H9 (cell line): ENCODE results near the gene NOS3. TPM values are rescaled to one million over a fixed set of nuclear protein-coding genes. Genes with fewer than 3 reads are reported as not detected.

Source experiments
- DNase-seq: peaks from one replicate; pipeline ENCODE4 v3.0.0-alpha.2; 2017
- H2AFZ ChIP-seq: one replicate; pipeline ENCODE4 v1.6.1; 2013; ENCODE audit warnings: mild to moderate bottlenecking, low read length, control low read depth, moderate library complexity
- H2AK5ac ChIP-seq: 2 replicates; pipeline ENCODE4 v1.6.1; 2013; ENCODE audit warnings: low read length, control low read depth, mixed read lengths; ENCODE audit not compliant: insufficient read length
- H2BK120ac ChIP-seq: one replicate; pipeline ENCODE4 v1.6.1; 2013; ENCODE audit warnings: low read depth, mild to moderate bottlenecking, low read length, control low read depth, inconsistent platforms; ENCODE audit not compliant: poor library complexity, severe bottlenecking
- H2BK12ac ChIP-seq: 2 replicates; pipeline ENCODE4 v1.6.1; 2013; ENCODE audit warnings: low read length, control low read depth, mixed read lengths, low read depth; ENCODE audit not compliant: insufficient read length
- H2BK15ac ChIP-seq: 2 replicates; pipeline ENCODE4 v1.6.1; 2013; ENCODE audit warnings: low read depth, low read length, control low read depth
- H2BK20ac ChIP-seq: one replicate; pipeline ENCODE4 v1.6.1; 2013; ENCODE audit warnings: low read depth, mild to moderate bottlenecking, low read length, control low read depth, inconsistent platforms; ENCODE audit not compliant: poor library complexity, severe bottlenecking
- H2BK5ac ChIP-seq: 2 replicates; pipeline ENCODE4 v1.6.1; 2013; ENCODE audit warnings: low read length, control low read depth, mixed read lengths; ENCODE audit not compliant: insufficient read length
- H3K14ac ChIP-seq: 2 replicates; pipeline ENCODE4 v1.6.1; 2013; ENCODE audit warnings: low read length, control low read depth; ENCODE audit not compliant: insufficient read depth
- H3K18ac ChIP-seq: 2 replicates; pipeline ENCODE4 v1.6.1; 2013; ENCODE audit warnings: low read depth, mild to moderate bottlenecking, mixed read lengths, low read length, control low read depth; ENCODE audit not compliant: insufficient read length
- H3K23ac ChIP-seq: 2 replicates; pipeline ENCODE4 v1.6.1; 2013; ENCODE audit warnings: low read length, control low read depth, mixed read lengths, low read depth; ENCODE audit not compliant: insufficient read length
- H3K23me2 ChIP-seq: 2 replicates; pipeline ENCODE4 v1.6.1; 2013; ENCODE audit warnings: low read depth, mild to moderate bottlenecking, mixed read lengths, low read length, control low read depth; ENCODE audit not compliant: insufficient read length, poor library complexity, severe bottlenecking
- H3K27ac ChIP-seq: 2 replicates; pipeline ENCODE4 v1.5.1; 2013; ENCODE audit warnings: low read length, control low read depth, mixed read lengths, low read depth; ENCODE audit not compliant: insufficient read length
- H3K27me3 ChIP-seq: 2 replicates; pipeline ENCODE4 v1.6.1; 2013; ENCODE audit warnings: low read length, control low read depth, inconsistent platforms; ENCODE audit not compliant: insufficient read depth
- H3K4ac ChIP-seq: 2 replicates; pipeline ENCODE4 v1.6.1; 2013; ENCODE audit warnings: low read depth, mild to moderate bottlenecking, control low read depth, inconsistent platforms, low read length, moderate library complexity
- H3K4me1 ChIP-seq: 2 replicates; pipeline ENCODE4 v1.6.1; 2013; ENCODE audit warnings: low read length, control low read depth, inconsistent platforms; ENCODE audit not compliant: insufficient read depth
- H3K4me2 ChIP-seq: 2 replicates; pipeline ENCODE4 v1.6.1; 2013; ENCODE audit warnings: low read length, control low read depth, mixed read lengths; ENCODE audit not compliant: insufficient read length, insufficient read depth
- H3K56ac ChIP-seq: 2 replicates; pipeline ENCODE4 v1.6.1; 2013; ENCODE audit warnings: low read depth, mild to moderate bottlenecking, mixed read lengths, low read length, control low read depth; ENCODE audit not compliant: insufficient read length
- H3K79me1 ChIP-seq: 2 replicates; pipeline ENCODE4 v1.6.1; 2013; ENCODE audit warnings: low read depth, mild to moderate bottlenecking, moderate library complexity, low read length, control low read depth, inconsistent platforms; ENCODE audit not compliant: insufficient read depth, poor library complexity, severe bottlenecking
- H3K79me2 ChIP-seq: 2 replicates; pipeline ENCODE4 v1.6.1; 2013; ENCODE audit warnings: low read length, control low read depth, inconsistent platforms; ENCODE audit not compliant: insufficient read depth
- H3K9ac ChIP-seq: 2 replicates; pipeline ENCODE4 v1.6.1; 2013; ENCODE audit warnings: low read length, control low read depth, mixed read lengths; ENCODE audit not compliant: insufficient read length; ENCODE audit errors: extremely low read depth
- H3K9me3 ChIP-seq: one replicate; pipeline ENCODE4 v1.6.1; 2013; ENCODE audit warnings: low read depth, low read length, inconsistent platforms; ENCODE audit not compliant: control insufficient read depth
- H3T11ph ChIP-seq: one replicate; pipeline ENCODE4 v1.6.1; 2013; ENCODE audit warnings: mild to moderate bottlenecking, low read length, control low read depth, inconsistent platforms
- H4K20me1 ChIP-seq: one replicate; pipeline ENCODE4 v1.6.1; 2013; ENCODE audit not compliant: control insufficient read depth, insufficient read length, insufficient read depth
- H4K5ac ChIP-seq: 2 replicates; pipeline ENCODE4 v1.6.1; 2013; ENCODE audit warnings: low read depth, mild to moderate bottlenecking, mixed read lengths, low read length, control low read depth; ENCODE audit not compliant: insufficient read length
- H4K8ac ChIP-seq: replicated peaks from 2 replicates; pipeline ENCODE4 v1.6.1; 2013; ENCODE audit warnings: low read length, control low read depth, mixed read lengths, low read depth; ENCODE audit not compliant: insufficient read length
- H4K91ac ChIP-seq: 2 replicates; pipeline ENCODE4 v1.6.1; 2013; ENCODE audit warnings: low read depth, mild to moderate bottlenecking, moderate library complexity, mixed read lengths, low read length, control low read depth; ENCODE audit not compliant: insufficient read length
- H3K27ac Mint-ChIP-seq, 3 experiments: 2 replicates in 2 of 3; 3 replicates in 1 of 3; pipeline ENCODE4 v1.8.0; 2020 to 2021; ENCODE audit warnings: mixed read lengths in 3 of 3, mild to moderate bottlenecking in 1 of 3, moderate library complexity in 1 of 3
- H3K27me3 Mint-ChIP-seq: 2 replicates; pipeline ENCODE4 v1.8.0; 2021; ENCODE audit warnings: low read depth, mild to moderate bottlenecking, moderate library complexity, mixed read lengths
- H3K36me3 Mint-ChIP-seq, 3 experiments: 2 replicates in 2 of 3; 3 replicates in 1 of 3; pipeline ENCODE4 v1.8.0; 2020 to 2021; ENCODE audit warnings: low read depth in 3 of 3, mixed read lengths in 3 of 3; ENCODE audit not compliant: insufficient read depth in 1 of 3
- H3K4me1 Mint-ChIP-seq, 2 experiments: 2 replicates each; pipeline ENCODE4 v1.8.0; 2020; ENCODE audit warnings: mixed read lengths in 2 of 2
- H3K4me3 Mint-ChIP-seq, 2 experiments: 2 replicates in 1 of 2; 3 replicates in 1 of 2; pipeline ENCODE4 v1.8.0; 2020 to 2021; ENCODE audit warnings: mild to moderate bottlenecking in 2 of 2, mixed read lengths in 2 of 2, moderate library complexity in 1 of 2
- H3K9me3 Mint-ChIP-seq, 2 experiments: 2 replicates in 1 of 2; 3 replicates in 1 of 2; pipeline ENCODE4 v1.8.0; 2020; ENCODE audit warnings: mild to moderate bottlenecking in 2 of 2, mixed read lengths in 2 of 2, moderate library complexity in 1 of 2
- WGBS: extraction: QIAGEN DNeasy Blood & Tissue Kit; methylation state at CpG from one replicate; pipeline ENCODE4 v1.1.7; 2013; ENCODE audit warnings: missing lambda C conversion rate, low lambda C conversion rate, mixed read lengths; ENCODE audit not compliant: insufficient read length; ENCODE audit errors: extremely low coverage; 5-methylcytosine and 5-hydroxymethylcytosine counted together
- total RNA-seq: library from RNA; stranded (reverse); gene quantifications from 2 replicates; pipeline ENCODE4 v1.2.1, GENCODE V29; 2021
- TF ChIP-seq, protein P1 (sequence below): fragments of 200-600 bp; sonication (generic); conservative IDR thresholded peaks from 3 replicates; pipeline ENCODE4 v1.8.0; 2021; ENCODE audit warnings: antibody characterized with exemption, mild to moderate bottlenecking

Gene NOS3
- total RNA-seq, 1 experiment from 2014 or later = 4.5 TPM

DNA sequence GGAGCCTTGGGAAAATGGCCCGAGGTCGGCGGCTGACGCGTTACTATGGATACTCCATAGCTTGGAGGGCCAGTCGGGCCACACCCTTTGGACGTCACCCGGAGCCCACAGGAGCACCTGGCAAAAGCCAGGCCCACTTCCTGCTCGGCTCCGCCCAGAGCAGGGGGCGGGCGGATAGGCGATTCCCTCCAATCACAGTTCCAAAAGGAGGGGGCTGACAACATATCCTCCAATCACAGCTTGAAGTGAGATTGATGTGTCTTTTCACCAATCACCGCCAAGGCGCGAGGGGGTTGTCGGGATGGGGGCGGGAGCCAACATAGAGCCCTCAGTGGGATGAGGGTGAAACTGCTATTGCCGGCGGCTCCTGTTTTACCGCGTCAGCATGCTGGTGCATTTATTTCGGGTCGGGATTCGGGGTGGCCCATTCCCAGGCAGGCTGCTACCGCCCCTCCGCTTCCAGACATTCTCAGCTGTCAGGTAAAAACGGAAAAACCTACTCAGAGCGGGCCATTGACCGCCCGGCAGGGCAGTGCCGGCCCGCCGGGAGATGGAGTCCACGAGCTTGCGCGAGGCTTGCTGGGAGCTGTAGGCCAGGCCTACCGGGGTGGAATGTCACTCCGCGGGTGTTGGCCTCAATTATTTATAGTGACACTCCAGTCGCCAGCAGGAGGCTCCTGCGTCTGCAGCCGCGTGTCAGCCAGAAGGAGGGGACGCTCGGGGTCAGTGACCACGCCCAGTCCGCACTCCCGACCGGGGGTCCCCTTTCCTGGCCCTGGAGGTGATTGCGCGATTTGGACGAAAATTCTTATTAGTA is 37.5 kb downstream of the NOS3 start, which contains the start of gene ABCB8:
Gene ABCB8, plus strand, starts transcription at position 320 of the 817 bp plus-strand sequence. Its CDS starts 66 bp downstream, at position 386.
- H3K18ac ChIP-seq = peak within 1 kb of the TSS; percentile 16
- H2AK5ac ChIP-seq = no peak within 1 kb of the TSS
- peaks cover 2% of the 10 kb centered on the region; the same call in 1 of the 2 replicates for H3K4me1 ChIP-seq
- H4K5ac ChIP-seq = no peak within 1 kb of the TSS
- no peaks in the 10 kb centered on the region for H3K27me3 ChIP-seq
- H4K8ac ChIP-seq = no peak within 1 kb of the TSS
- H2BK12ac ChIP-seq = no peak within 1 kb of the TSS
- H3K4ac ChIP-seq = no peak within 1 kb of the TSS
- H3K27ac ChIP-seq = no peak within 1 kb of the TSS
- H3K79me2 ChIP-seq = no peaks in the 10 kb centered on the region
- no peak within 1 kb of the TSS for H4K91ac ChIP-seq
- Mint-ChIP-seq H3K4me1 (peaks cover 22 to 34% of the 10 kb centered on the region in 2 experiments), H3K27me3 (peaks cover 25% of the 10 kb centered on the region), H3K4me3 (peak within 1 kb of the TSS; percentile 87 to 90), H3K9me3 (no peaks in the 10 kb centered on the region; a peak in 1 of 5 replicates), H3K27ac (peak within 1 kb of the TSS; percentile 82 to 98 (median 98); a peak in 5 of 7 replicates), H3K36me3 (no peaks in the 10 kb centered on the region; a peak in 1 of 7 replicates)
- H4K20me1 ChIP-seq = no peaks in the 10 kb centered on the region
- WGBS = no CpG with 5 or more reads among the region's 53 CpGs
- H3K56ac ChIP-seq = no peak within 1 kb of the TSS
- H2BK15ac ChIP-seq = no peak within 1 kb of the TSS
- H3K9me3 ChIP-seq = no peaks in the 10 kb centered on the region
- peak within 1 kb of the TSS; percentile 79 for H2AFZ ChIP-seq
- H3T11ph ChIP-seq = no peak within 1 kb of the TSS
- peak within 1 kb of the TSS; percentile 46 for H3K9ac ChIP-seq
- peaks cover 6% of the 10 kb centered on the region for H3K23me2 ChIP-seq
- no peak within 1 kb of the TSS for H3K23ac ChIP-seq
- no peak within 1 kb of the TSS for H2BK5ac ChIP-seq
- H2BK20ac ChIP-seq = no peak within 1 kb of the TSS
- peak; percentile 99 for DNase-seq
- TF ChIP-seq, protein P1, sequence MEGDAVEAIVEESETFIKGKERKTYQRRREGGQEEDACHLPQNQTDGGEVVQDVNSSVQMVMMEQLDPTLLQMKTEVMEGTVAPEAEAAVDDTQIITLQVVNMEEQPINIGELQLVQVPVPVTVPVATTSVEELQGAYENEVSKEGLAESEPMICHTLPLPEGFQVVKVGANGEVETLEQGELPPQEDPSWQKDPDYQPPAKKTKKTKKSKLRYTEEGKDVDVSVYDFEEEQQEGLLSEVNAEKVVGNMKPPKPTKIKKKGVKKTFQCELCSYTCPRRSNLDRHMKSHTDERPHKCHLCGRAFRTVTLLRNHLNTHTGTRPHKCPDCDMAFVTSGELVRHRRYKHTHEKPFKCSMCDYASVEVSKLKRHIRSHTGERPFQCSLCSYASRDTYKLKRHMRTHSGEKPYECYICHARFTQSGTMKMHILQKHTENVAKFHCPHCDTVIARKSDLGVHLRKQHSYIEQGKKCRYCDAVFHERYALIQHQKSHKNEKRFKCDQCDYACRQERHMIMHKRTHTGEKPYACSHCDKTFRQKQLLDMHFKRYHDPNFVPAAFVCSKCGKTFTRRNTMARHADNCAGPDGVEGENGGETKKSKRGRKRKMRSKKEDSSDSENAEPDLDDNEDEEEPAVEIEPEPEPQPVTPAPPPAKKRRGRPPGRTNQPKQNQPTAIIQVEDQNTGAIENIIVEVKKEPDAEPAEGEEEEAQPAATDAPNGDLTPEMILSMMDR = peak; percentile 49; the same call in 2 of the 3 replicates
- peak within 1 kb of the TSS; percentile 62 for H3K4me2 ChIP-seq
- H3K79me1 ChIP-seq = no peaks in the 10 kb centered on the region
- H3K14ac ChIP-seq = no peak within 1 kb of the TSS; the same call in 1 of the 2 replicates
- H2BK120ac ChIP-seq = no peak within 1 kb of the TSS
